ENCODE measurements around the gene HRH2.
A peak's percentile ranks its signal among the peaks of the same experiment; 100 is the strongest.
"Not testable (repeated sequence)": the region's sequence is repeated elsewhere in the genome, so short reads cannot be mapped to it uniquely, and the experiment has no call there.

HRH2 gene

DNA sequence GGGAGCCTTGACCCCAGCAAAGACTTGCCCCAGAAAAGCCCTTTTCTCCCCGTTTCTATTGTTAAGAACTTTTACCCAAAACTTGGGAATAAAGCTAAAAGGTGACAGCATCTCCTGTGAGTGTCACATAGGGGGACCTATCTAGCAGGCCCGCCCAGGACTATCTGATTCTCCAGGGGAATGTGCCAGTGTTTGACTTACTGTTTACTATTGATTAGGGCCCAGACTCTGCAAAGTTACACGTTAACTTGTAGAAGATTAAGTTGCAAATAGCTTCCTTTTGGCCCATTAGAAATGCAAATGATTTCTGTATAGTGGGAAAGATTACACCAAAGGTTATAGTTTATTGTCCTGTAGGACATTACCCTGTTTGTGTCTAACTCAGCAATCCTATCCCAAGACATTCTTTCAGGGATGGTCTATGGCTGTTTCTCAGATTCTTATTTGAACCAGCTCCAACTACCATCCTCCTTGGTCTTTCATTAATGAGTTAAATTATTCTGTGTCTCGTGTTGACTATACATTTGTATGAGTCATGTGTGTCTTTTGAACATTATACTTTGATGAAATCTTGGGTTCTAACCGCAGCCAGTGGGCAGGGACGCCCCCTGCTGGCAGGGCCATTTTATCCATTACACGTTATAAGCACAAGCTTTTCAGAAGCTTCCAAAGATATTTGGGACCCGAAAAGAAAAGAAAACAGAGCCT, 60.7 kb downstream of the HRH2 start:
- peak; percentile 56 for DNase-seq

DNA sequence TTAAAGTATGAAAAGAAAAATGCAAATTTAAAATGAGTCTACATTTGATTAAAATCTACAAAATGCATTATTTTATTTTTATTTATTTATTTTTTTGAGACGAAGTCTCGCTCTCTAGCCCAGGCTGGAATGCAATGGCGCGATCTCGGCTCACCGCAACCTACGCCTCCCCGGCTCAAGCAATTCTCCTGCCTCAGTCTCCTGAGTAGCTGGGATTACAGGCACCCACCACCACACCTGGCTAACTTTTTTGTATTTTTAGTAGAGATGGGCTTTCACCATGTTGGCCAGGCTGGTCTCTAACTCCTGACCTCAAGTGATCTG, 61.2 kb downstream of the HRH2 start:
- not testable (repeated sequence) for DNase-seq

DNA sequence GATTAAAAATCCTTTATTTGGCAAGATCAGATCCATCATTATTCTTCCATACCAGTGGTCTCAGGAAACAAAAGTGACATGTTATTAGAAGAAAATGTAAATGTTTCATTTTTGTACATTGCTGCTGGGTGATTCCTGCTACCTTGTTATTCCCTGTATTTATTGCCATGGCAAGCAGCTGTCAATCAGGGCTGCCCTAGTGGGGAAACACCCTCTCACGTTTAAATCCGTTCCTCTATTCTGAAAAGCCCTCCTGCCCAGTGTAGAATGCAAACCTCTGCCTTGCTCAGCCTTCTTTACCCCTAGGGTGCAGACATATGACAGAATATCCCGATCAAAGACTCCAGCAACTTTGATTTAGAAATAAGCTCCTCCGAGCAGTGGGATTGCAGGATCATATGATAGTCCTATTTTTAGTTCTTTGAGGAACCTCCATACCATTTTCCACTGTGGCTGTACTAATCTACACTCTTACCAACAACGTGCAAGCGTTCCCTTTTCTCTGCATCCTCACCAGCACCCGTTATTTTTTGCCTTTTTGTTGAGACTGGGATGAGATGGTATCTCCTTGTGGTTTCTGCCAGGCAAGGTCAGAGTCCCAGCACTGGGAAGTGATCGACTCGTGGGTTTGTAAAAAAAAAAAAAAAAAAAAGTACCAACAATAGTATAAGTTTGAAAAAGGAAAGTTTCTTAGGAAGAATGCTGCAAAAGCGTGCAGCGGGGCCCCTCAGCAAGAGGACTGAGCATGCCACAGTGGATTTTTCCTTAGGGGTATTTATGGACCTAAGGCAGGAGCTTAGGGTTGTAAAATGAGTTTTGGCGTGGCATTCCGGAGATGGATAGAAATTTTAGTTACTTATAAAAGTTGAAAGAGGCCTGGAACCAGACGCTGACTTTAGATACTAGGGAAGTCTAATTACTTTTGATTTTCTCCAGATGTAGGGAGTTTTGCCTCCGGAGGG, 66.7 kb downstream of the HRH2 start:
- DNase-seq, result no peak

DNA sequence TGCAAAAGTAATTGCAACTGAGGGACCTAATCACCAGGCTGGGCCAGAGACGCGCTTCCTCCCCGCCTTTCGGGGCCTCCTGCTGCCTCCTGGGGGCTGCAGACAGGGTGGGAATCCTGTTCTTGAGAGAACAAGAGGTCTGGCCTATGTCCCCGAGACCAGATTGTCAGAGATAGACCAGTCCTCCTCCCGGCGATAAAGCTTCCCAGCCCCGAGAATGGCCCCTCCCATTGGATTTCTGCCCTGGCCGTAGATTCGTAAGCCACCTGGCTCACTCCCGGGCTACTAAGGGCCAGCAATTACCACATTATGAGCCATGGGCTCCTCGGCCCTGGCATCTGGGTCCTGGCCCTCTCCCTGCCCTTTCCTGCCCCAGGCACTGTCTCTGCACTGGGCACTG, 70.4 kb downstream of the HRH2 start:
- no peak for DNase-seq

DNA sequence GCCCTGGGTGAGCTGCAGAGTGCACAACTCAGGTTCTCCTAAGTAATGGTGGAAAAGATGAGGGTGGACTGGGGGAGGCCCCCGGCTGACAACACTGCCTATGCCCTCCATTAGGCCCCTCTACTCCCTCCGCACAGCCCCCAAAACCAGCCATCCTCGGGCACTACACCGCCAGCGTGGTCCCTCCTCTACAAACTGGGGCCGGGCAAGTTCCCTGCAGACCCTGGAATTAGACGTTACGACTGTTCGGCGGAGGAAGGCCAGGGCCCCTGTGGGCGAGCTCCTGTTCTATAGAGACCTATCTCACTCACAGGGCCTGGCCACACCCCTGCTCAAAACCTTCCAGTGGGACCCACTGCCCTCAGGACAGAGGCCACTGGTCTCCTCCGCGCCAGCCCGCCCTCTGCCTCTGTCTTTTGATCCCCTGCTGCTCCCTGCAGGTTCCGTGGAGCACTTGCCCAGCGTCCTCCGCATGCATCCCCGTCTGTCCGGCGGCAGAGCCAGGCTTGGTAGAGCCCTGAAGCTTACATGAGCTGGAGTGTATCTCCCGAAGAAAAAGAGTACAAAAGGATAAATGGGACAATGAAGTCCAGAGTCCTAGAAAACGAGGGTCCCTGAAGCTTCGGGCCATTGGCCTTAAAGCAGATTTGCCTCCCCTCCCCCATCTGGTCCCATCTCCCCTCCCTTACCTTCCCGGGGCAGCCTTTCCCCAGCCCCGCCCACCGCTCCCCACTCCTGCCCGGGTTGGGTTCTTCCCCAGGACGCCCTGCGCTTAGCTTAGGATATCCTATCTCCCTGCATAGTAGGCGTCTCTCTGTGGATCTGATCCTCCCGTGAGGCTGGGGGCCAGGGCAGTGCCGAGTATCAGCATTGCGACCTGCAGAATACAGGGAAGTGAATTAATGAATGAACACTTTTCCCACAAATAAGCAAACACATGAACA, 71.3 kb downstream of the HRH2 start:
- no peak for DNase-seq

DNA sequence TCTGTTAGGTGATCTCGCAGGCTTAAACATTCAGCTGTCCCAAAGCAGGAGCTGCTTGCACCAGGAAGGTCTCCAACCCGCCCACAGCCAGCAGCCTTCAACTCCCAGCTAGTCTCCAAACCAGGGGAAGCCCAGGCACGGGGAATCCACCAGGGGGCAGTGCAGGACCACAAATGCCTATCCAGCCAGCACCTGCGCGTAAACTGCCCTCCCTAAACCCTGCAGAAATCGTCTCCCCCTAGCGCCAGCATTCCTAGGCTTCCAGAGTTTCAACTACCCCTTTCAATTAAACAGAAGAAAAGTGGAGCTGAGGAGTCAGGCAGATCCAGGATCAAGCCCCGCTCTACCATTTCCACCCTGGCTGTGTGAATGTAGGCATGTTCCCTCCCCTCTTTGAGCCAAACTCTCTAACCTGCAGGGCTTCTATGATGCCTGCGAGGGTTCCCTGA, 72.0 kb downstream of the HRH2 start:
- peak; percentile 90 for DNase-seq

DNA sequence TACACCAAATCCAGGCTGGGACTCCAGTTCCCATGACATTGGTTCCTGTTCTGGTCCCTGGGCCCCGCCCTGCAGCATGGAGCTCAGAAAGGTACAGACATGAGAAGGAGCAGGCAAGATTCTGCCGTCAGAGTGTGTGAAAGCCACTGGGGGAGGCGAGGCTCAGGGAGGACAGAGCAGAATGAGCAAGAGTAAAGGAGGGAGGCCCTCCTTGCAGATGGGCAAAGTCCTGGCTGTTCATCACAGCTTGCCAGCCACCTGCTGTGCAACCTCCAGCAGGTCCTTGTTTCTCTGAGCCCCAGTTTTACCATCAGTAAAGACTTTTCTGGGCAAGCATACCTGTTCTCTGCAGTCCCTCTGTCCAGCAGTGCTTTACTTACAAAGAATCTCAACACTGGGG, 73.3 kb downstream of the HRH2 start:
- no peak for DNase-seq

DNA sequence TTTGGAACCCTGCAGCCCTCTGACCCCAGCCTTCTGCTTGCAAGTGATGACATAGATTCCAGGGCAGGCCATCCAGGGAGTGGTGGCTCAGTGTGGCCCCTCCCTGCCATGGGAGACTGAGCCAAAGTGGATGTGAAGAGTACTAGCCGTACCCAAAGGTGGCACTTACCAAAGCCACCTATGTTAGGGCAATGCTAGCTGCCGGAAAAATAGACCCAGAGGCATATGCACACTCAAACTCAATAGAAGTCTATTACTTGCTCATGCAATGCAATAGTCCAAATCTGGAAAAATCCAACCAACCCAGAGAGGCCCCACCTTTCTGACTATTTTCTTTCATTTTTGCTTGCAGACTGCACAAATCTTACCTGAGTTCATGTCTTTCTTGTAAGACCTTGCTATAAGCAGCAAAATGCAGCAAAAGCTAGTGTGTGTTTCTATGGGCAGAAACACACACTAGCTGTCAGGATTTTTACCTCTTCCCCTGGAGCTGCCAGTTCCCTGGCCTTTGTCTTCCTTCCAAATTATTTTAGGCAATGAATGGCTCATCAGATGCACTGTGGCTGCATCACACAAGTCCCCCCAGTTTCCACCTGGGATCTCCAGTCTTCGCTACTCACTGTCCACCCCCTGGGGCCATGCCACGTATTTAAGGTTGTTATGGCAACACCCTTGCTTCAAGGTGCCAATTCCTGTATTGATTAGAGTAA, 74.0 kb downstream of the HRH2 start:
- DNase-seq, result no peak

DNA sequence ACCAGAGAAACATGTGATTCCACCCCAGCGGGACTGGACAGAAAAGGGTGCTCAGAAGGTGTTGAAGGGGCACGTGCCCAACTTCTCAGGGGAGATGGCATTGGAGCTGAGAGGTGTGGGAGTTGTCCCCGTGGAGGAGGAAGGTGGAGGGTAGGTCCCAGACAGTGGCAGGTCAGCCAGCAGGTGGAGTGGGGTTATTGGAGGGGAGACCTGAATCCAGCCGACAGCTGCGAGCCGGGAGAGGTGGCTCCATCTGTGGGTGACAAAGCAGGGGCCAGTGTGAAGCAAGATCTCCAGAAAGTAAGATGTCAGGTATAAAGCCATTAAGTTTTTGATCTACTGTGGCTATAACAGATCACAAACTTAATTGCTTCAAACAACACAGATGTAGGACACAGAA, 75.1 kb downstream of the HRH2 start:
- DNase-seq, result no peak

DNA sequence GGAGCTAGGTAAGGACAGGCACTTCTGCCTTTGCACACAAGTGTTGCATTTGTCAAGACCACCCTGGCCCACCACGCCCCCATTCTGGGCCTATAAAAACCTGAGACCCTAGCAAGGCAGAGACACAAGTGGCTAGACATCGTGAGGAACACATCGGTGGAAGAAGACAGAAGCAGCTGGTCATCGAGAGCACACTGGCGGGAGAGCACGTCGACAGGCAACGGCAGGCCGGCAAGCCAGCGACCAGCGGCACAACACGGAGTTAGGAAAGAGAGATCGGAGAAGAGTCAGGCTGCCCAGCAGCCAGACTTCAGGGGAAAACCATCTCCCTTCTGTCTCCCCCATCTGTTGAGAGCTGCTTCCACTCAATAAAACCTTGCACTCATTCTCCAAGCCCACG, 76.1 kb downstream of the HRH2 start:
- no peak for DNase-seq

DNA sequence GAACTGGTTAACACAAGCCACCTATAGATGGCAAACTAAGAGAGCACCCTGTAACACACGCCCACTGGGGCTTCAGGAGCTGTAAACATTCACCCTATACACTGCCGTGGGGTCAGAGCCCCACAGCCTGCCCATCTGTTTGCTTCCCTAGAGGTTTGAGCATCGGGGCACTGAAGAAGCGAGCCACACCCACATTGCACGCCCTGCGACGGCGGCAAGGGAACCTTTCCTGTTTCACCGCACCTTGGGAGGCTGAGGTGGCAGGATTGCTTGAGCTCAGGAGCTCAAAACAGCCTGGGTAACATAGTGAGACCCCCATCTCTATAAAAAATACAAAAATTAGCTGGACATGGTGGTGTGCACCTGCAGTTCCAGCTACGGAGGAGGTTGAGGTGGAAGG, 76.6 kb downstream of the HRH2 start:
- no peak for DNase-seq

DNA sequence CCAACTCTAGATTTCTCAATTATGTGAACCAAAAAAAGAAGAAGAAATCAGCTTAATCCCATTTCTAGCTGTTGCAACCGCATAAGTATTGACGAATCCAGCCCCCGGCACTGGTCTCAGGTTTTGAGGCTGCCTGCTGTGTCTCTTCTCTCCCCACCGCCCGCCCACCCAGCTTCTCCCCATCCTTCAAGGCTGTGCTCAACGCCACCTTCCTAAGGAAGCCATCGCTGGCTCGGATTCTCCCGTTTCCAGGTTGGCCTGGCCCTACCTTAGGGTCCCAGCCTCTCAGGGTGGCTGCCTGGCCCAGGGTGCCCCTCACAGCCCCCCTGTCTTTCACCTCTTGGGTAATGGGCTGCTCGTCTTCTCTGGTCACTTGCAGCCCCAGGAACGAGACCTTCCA, 77.8 kb downstream of the HRH2 start:
- DNase-seq, result no peak

DNA sequence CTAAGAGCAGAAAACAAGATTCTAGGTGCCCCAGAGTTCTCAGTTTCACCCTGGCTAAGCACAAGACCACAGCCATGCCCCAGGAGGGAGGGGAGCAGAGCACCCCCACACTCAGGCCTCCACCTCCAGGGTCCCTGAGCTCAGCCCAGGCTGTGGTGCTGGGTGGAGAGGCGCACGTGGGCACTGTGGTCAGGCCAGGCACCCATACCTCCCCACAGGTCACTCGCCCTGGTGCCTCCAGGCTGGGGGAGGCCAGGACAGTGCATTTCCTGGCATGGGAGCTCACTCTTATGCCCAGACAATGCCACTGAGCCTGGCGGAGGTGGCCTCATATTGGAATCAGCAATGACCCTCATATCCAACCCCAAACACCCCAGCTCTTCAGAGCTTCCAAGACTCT, 78.8 kb downstream of the HRH2 start:
- DNase-seq, result no peak

DNA sequence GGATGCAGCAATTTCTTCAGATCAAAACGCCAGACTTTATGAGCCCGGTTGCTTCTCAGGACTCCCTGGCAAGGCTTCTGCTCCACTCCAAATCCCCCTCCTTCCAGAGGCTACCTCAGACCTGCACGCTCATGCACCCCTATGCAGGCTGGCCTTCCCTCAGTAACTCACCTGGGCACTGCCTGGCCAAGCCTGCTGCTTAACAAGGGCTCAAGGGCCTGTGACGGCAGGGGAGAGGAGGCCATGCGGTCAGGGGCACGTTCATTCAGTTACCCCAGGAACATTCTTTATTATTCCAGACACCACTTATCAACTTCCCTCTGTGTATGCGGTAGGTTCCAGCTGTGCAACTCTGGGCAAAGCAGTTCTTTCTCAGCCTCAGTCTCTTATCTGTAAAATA, 79.6 kb downstream of the HRH2 start:
- DNase-seq, result no peak

DNA sequence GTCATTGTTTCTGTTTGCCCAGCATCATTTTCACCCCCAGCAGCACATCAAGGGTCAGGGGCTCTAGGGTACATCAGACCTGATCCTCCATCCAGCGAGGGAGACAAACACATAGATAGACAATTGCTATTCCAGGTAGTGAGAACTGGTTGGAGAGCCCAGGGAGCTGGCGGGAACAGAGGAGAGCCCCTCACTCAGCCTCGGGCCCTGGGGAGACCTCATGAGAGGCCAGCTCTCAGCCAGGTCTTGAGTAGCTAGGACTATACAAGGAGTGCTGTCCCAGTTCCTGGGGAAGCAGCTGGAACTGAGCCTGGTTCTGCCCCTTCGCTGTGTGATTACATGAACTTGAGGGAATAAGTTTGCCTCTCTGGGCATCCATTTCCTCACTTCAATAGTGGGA, 80.3 kb downstream of the HRH2 start:
- DNase-seq, result no peak

DNA sequence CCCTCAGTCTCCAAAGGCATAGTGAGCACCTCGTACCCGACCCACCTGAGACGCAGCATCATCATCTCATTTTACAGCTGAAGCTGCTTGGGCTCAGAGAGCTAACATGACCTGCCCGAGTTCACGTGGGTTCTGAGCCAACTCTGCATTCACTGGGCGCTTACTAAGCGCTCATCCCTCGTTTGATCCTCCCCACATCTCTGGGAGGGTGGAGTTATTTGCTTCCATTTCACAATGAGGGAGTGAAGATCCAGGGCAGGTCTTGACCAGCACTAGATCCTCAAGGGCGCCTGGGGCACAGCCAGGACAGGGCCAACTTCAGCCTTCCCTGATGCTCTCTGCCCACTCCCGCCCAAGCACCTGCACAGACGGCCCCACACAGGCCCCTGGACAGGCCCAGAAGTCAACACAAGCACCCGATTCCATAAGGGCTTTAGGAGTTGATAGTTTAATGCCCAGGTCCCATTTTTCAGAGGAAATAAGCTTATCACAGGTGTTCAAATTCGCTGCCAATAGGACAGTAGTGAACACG, 80.8 kb downstream of the HRH2 start:
- no peak for DNase-seq

DNA sequence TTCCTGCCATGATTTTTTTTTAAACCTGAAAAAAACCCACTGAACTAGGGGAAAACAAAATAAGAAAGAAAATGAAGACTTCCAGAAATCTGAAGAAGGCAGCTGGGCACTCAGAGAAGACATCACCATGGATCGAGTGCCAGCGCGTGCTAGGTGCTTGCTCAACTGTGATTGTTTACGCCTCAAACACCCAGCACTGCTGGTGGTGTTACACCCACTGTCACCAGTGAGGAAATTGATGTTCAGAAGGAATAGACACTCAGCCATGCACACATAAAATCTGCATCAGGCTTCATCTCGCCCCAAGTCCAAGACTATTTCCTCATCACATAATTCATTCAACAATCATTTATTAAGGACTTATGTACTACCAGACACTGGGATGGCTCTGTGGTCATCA, 82.1 kb downstream of the HRH2 start:
- no peak for DNase-seq

DNA sequence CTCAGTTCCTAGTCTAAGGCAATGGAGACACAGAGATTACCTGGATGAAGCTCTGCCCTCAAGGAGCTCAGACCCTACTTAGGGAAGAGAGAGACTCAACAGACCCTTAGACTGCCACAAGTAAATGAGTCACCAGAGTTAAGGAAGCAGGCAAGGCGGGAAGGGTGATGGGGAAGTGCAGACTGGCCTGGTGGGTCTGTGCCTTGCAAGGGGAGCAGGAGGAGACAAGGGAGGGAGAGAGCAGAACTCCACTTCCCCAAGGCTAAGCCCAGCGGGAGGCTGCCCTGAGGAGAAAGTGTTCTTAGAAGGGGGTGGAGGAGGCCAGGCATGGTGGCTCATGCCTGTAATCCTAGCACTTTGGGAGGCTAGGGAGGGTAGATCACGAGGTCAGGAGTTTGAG, 83.7 kb downstream of the HRH2 start:
- DNase-seq, result no peak

DNA sequence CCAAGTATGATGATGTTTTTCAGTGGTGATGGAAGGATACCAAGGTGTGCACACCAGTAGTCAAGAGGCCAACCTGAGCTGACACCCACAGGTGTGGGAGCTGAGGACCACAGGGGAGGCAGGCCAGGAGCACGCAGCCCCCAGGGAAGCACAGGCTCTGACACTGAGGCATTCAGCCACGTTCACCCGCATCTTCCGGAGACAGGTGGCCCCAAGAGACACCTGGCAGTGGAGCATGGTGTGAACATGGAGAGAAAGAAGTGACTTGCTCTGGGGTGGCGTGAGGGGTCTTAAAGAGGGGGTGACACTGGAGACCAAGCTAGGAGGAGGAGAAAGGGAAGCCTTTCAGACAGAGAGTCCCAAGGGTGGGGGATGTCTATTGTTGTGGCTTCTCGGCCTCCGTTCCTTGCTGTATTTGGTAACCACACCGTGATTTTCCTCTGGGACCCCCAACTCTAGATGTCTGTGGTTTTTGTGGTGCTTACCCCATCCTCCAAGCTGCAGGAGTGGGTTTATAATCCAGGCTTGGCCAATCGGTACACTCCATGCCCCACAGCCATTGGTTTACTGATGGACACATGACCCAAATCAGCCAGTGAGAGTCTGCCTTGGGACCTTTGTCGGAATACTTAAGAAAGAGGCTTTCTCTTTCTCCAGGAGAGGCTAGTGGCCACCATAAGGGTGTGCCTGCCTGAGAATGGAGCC, 84.6 kb downstream of the HRH2 start:
- DNase-seq, result no peak

DNA sequence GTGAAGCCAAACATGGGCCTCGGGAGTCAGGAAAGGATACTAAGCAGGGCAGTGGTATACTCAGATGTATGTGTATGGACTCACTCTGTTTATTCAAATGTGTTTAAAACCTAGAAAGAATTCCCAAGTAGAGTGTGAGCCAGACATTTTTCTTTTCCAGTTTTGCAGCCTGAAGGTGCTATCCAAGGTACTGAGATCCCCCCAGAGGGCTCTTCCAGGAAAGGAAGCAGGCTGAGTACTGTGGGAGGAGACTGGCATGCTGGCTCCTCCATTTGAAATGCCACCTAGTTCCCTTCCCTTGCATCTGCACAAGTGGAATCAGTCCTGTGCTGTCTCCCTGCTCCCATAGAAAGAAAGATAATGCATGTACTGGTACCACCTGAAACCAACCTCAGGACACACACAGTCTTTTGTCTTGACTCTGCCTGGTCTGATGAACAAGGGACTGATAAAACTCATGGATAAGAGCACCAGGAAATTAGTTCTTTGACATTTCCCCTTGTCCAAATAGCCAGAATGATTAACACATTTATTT, 85.9 kb downstream of the HRH2 start:
- DNase-seq, result no peak

DNA sequence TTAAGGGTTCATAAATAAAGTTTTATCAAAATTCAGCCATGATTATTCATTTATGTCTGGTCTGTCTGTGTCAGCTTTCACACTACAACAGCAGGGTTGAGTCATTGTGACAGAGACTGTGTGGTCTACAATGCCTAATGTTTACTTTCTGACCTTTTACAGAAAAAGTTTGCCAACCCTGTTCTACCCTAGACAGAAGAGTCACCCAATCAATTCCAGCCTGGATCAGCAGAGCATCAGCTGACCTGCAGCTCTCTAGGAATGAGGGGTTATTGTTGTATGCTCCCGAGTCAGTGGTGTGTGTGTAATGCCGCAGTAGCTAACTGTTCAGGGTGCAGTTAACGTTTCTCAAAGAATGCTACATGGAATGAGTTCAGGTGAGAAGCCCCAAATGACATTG, 87.3 kb downstream of the HRH2 start:
- no peak for DNase-seq
